ENCODE data around the gene SLC22A23. TPM values are rescaled to one million over a fixed set of nuclear protein-coding genes. Genes with fewer than 3 reads are reported as not detected.

SLC22A23 gene
- total RNA-seq, 2 experiments from 2014 or later: not detected

GRCh38 chr6:3410385-3411360 lies 46.2 kb downstream of the SLC22A23 start:
- POLR2A ChIA-PET: interaction anchor here (0.6 kb wide), 1 partner anchor 581 kb away, joined by 4 read pairs; no protein-coding TSS in a partner anchor
- H3K4me2 ChIP-seq (ENCODE audit: low read length): no peak overlapping the region
- intact Hi-C loops (cut with micrococcal nuclease; ENCODE audit: unreplicated experiment): loop anchor here (1.0 to 2.0 kb wide), 2 partner anchors 131 to 322 kb away; no protein-coding TSS in a partner anchor
- H3K4me1 ChIP-seq (ENCODE audit: insufficient read depth, low read length, poor library complexity, severe bottlenecking): no peaks in the 10 kb centered on the region
- CTCF ChIA-PET (ENCODE audit: unreplicated experiment): no interaction called here
- no peaks in the 10 kb centered on the region for H3K79me2 ChIP-seq (ENCODE audit: insufficient read depth, low read depth, low read length)
- H3K9me2 ChIP-seq (ENCODE audit: insufficient read depth, low read length): no peaks in the 10 kb centered on the region
- no peak for TF ChIP-seq EZH2phosphoT487 (IDR thresholded peaks at IDR 0.05; ENCODE audit: borderline replicate concordance, low read depth, low read length)
- TF ChIP-seq CTCF (conservative IDR thresholded peaks at IDR 0.05; ENCODE audit: low read length): peak; percentile 93
- no peak overlapping the region for H3K27ac ChIP-seq (ENCODE audit: low read depth, low read length, poor library complexity, severe bottlenecking)
- no TSS peak for BruUV-seq (replicated peaks)
- H3K4me3 ChIP-seq (ENCODE audit: low read depth, low read length, poor library complexity, severe bottlenecking): no peak overlapping the region
- DNase-seq (ENCODE audit: low spot score): peak; percentile 79
- no peaks in the 10 kb centered on the region for H4K20me1 ChIP-seq (ENCODE audit: insufficient read depth, low read length)
- no peaks in the 10 kb centered on the region for H3K36me3 ChIP-seq (ENCODE audit: insufficient read depth, low read length)
- no peaks in the 10 kb centered on the region for H3K9me3 ChIP-seq (ENCODE audit: low read length)
- H2AFZ ChIP-seq (ENCODE audit: low read length): no peak overlapping the region

DNA sequence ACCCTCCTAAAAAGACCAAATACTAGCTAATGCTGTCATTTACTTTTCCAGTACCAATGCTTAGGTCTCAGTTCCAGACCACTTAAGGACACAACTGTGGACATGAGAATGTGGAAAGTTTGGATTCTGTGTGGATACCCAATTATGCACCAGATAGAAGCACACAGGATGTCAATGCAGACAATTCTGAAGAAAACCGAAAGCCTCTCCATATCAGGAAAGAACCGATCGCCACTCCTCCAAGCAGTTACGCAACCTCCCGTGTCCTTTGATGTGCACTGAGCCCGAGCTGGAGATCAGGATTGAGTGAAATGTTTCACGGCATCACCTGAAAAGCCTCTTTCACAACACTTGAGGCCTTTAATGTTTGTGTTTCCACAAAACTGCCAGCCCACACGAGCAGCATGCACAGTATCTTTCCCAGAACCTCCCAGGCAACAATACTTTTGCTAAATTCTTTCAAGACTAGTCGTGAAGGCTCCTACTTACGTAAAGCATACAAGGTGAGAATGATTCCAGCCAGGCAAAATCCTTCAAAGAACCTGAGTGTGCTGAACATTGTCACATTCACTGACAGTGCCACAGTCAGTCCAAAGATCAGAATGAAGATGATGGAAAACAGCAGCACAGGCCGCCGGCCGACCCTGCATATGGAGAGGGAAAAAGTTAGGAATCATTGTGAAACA lies 47.0 kb downstream of the SLC22A23 start:
- intact Hi-C loops (cut with micrococcal nuclease; ENCODE audit: unreplicated experiment): loop anchor here (2.0 kb wide), 1 partner anchor 323 kb away; no protein-coding TSS in a partner anchor
- H3K4me2 ChIP-seq (ENCODE audit: low read length): no peak overlapping the region
- ChIA-PET POLR2A (no interaction called here), CTCF (ENCODE audit: unreplicated experiment) (no interaction called here)
- H3K4me1 ChIP-seq (ENCODE audit: insufficient read depth, low read length, poor library complexity, severe bottlenecking): no peaks in the 10 kb centered on the region
- BruUV-seq (replicated peaks): no TSS peak
- no peaks in the 10 kb centered on the region for H3K79me2 ChIP-seq (ENCODE audit: insufficient read depth, low read depth, low read length)
- H3K36me3 ChIP-seq (ENCODE audit: insufficient read depth, low read length): no peaks in the 10 kb centered on the region
- H3K4me3 ChIP-seq (ENCODE audit: low read depth, low read length, poor library complexity, severe bottlenecking): no peak overlapping the region
- DNase-seq (ENCODE audit: low spot score): no peak
- H4K20me1 ChIP-seq (ENCODE audit: insufficient read depth, low read length): no peaks in the 10 kb centered on the region
- H3K9me2 ChIP-seq (ENCODE audit: insufficient read depth, low read length): no peaks in the 10 kb centered on the region
- TF ChIP-seq EZH2phosphoT487 (IDR thresholded peaks at IDR 0.05; ENCODE audit: borderline replicate concordance, low read depth, low read length): no peak
- no peak for TF ChIP-seq CTCF (conservative IDR thresholded peaks at IDR 0.05; ENCODE audit: low read length)
- no peak overlapping the region for H2AFZ ChIP-seq (ENCODE audit: low read length)
- no peaks in the 10 kb centered on the region for H3K9me3 ChIP-seq (ENCODE audit: low read length)
- no peak overlapping the region for H3K27ac ChIP-seq (ENCODE audit: low read depth, low read length, poor library complexity, severe bottlenecking)
